Prostate gland (tissue), 2 donors: Measurements from ENCODE around the gene CTIF.

Experiments used
- CTCF ChIP-seq, 4 experiments: fragments of 200-600 bp in 2 of 4; fragments of 450-650 bp in 2 of 4; sonication (generic) in 2 of 4; IDR thresholded peaks; 1 replicate in 3 of 4; 2 replicates in 1 of 4; pipeline ENCODE4 v1.5.1; 2016 to 2019; ENCODE audit warnings: antibody characterized with exemption in 4 of 4, mild to moderate bottlenecking in 2 of 4, moderate library complexity in 2 of 4
- POLR2AphosphoS5 ChIP-seq: sonication (generic); formaldehyde crosslinking; IDR thresholded peaks from one replicate; pipeline ENCODE4 v1.6.1; 2017; ENCODE audit warnings: antibody characterized with exemption

GRCh38 chr18:48896875-48897511 lies 358.2 kb downstream of the CTIF start:
- TF ChIP-seq POLR2AphosphoS5 (no peak), CTCF (IDR thresholded peaks at IDR 0.05) (no peak)
